Neural cell (in vitro differentiated cells): ENCODE measurements around the gene RHOT2. TPM values are rescaled to one million over a fixed set of nuclear protein-coding genes. Genes with fewer than 3 reads are reported as not detected.

Experiments
- H2AFZ ChIP-seq: fragments of 200-600, 300-800 bp; sonication (generic), shearing (Covaris generic); 2 replicates; pipeline ENCODE4 v1.6.0; 2014; ENCODE audit warnings: low read depth, mild to moderate bottlenecking, antibody characterized with exemption, low read length, moderate library complexity
- H3F3A ChIP-seq: fragments of 200-600 bp; shearing (Covaris generic); 2 replicates; pipeline ENCODE4 v1.6.1; 2016; ENCODE audit warnings: mild to moderate bottlenecking, moderate library complexity, mixed read lengths, antibody characterized with exemption, low read length; ENCODE audit not compliant: insufficient read depth, poor library complexity, severe bottlenecking
- H3K27ac ChIP-seq: fragments of 200-600, 300-800 bp; sonication (generic), shearing (Covaris generic); 2 replicates; pipeline ENCODE4 v1.5.1; 2014; ENCODE audit warnings: mild to moderate bottlenecking, low read length, moderate library complexity
- H3K27me3 ChIP-seq: fragments of 300-800, 200-600 bp; sonication (generic), shearing (Covaris generic); 2 replicates; pipeline ENCODE4 v1.6.0; 2014; ENCODE audit warnings: mild to moderate bottlenecking, low read depth, low read length, moderate library complexity; ENCODE audit not compliant: insufficient read depth
- H3K36me3 ChIP-seq: fragments of 300-800, 200-600 bp; sonication (generic), shearing (Covaris generic); 2 replicates; pipeline ENCODE4 v1.5.1; 2014; ENCODE audit warnings: mild to moderate bottlenecking, antibody characterized with exemption, low read length, moderate library complexity; ENCODE audit not compliant: insufficient read depth
- H3K4me2 ChIP-seq: fragments of 300-800, 200-600 bp; sonication (generic), shearing (Covaris generic); 2 replicates; pipeline ENCODE4 v1.6.0; 2014; ENCODE audit warnings: mild to moderate bottlenecking, low read length
- H3K4me3 ChIP-seq: fragments of 300-800, 200-600 bp; sonication (generic), shearing (Covaris generic); 2 replicates; pipeline ENCODE4 v1.5.1; 2014; ENCODE audit warnings: mild to moderate bottlenecking, low read length, moderate library complexity
- H3K79me2 ChIP-seq: fragments of 200-600 bp; shearing (Covaris generic); replicated peaks from 2 replicates; pipeline ENCODE4 v1.6.0; 2014; ENCODE audit warnings: mild to moderate bottlenecking, low read length, moderate library complexity; ENCODE audit not compliant: insufficient read depth
- H3K9ac ChIP-seq: fragments of 300-800, 200-600 bp; sonication (generic), shearing (Covaris generic); 2 replicates; pipeline ENCODE4 v1.6.1; 2016; ENCODE audit warnings: mild to moderate bottlenecking, low read length, mixed read lengths
- H3K9me2 ChIP-seq: fragments of 200-600 bp; shearing (Covaris generic); 2 replicates; pipeline ENCODE4 v1.6.1; 2016; ENCODE audit warnings: mild to moderate bottlenecking, low read length, mixed read lengths; ENCODE audit not compliant: insufficient read depth
- H3K9me3 ChIP-seq: fragments of 200-600, 300-800 bp; sonication (generic), shearing (Covaris generic); 2 replicates; pipeline ENCODE4 v1.6.1; 2016; ENCODE audit warnings: mild to moderate bottlenecking, mixed run types, low read length, moderate library complexity, mixed read lengths
- H4K20me1 ChIP-seq: fragments of 200-600 bp; shearing (Covaris generic); 2 replicates; pipeline ENCODE4 v1.6.1; 2016; ENCODE audit warnings: mild to moderate bottlenecking, mixed run types; ENCODE audit not compliant: insufficient read depth
- EP300 ChIP-seq: fragments of 450-650 bp; conservative IDR thresholded peaks from 2 replicates; pipeline ENCODE4 v1.6.1; 2014; ENCODE audit warnings: antibody characterized with exemption, mild to moderate bottlenecking, moderate library complexity; ENCODE audit not compliant: poor library complexity, severe bottlenecking
- EZH2 ChIP-seq: fragments of 200-600, 300-800 bp; shearing (Covaris generic), sonication (generic); IDR thresholded peaks from 2 replicates; pipeline ENCODE4 v1.6.1; 2014; ENCODE audit warnings: antibody characterized with exemption, low read length, borderline replicate concordance, mild to moderate bottlenecking; ENCODE audit not compliant: insufficient read depth, poor library complexity, severe bottlenecking
- MXI1 ChIP-seq: fragments of 450-650 bp; conservative IDR thresholded peaks from 2 replicates; pipeline ENCODE4 v1.6.1; 2014; ENCODE audit warnings: antibody characterized with exemption, mild to moderate bottlenecking; ENCODE audit not compliant: poor library complexity, severe bottlenecking
- POLR2AphosphoS5 ChIP-seq: IDR thresholded peaks from 2 replicates; pipeline ENCODE4 v1.6.1; 2012
- RAD21 ChIP-seq: fragments of 450-650 bp; conservative IDR thresholded peaks from 2 replicates; pipeline ENCODE4 v1.6.1; 2014; ENCODE audit warnings: antibody characterized with exemption, mild to moderate bottlenecking, moderate library complexity
- REST ChIP-seq: IDR thresholded peaks from 2 replicates; pipeline ENCODE4 v1.6.1; 2012; ENCODE audit warnings: borderline replicate concordance
- SMC3 ChIP-seq: fragments of 450-650 bp; conservative IDR thresholded peaks from 2 replicates; pipeline ENCODE4 v1.6.1; 2014; ENCODE audit warnings: antibody characterized with exemption, mild to moderate bottlenecking, moderate library complexity; ENCODE audit not compliant: poor library complexity
- TAF1 ChIP-seq: IDR thresholded peaks from 2 replicates; pipeline ENCODE4 v1.6.1; 2012; ENCODE audit warnings: low read depth
- polyA plus RNA-seq: library from polyadenylated mRNA; depleted of rRNA; stranded (reverse); fragments of >200 nt; gene quantifications from 2 replicates; pipeline ENCODE4 v1.2.3, GENCODE V29; 2014
- TF ChIP-seq, protein P1 (sequence below): fragments of 450-650 bp; IDR thresholded peaks from 2 replicates; pipeline ENCODE4 v1.5.1; 2014; ENCODE audit warnings: antibody characterized with exemption, mild to moderate bottlenecking, moderate library complexity; ENCODE audit not compliant: poor library complexity, severe bottlenecking

Gene RHOT2
- polyA plus RNA-seq, 1 donor from 2014 or later = 132 TPM

DNA sequence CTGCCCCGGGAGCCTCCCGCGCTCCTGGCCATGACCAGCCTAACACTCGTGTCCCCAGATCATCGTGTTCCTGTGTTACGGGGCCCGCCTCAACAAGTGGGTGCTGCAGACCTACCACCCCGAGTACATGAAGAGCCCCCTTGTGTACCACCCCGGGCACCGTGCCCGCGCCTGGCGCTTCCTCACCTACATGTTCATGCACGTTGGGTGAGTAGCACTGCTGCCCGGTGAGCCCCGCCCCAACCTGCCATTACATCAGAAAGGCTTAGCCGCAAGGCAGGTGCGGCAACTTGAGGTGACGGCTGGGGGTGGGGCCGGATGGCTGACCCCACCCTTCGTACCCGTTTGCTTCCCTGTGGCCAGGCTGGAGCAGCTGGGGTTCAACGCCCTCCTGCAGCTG is 9.0 kb downstream of the RHOT2 start:
- no peak overlapping the region for H3K4me3 ChIP-seq
- no peak overlapping the region for H3K9ac ChIP-seq
- H3K9me3 ChIP-seq = no peaks in the 10 kb centered on the region
- H3K27me3 ChIP-seq = peaks cover 3% of the 10 kb centered on the region
- TF ChIP-seq EP300 (no peak), RAD21 (no peak), EZH2 (no peak), REST (no peak), POLR2AphosphoS5 (no peak), TAF1 (no peak)
- no peak overlapping the region for H3K4me2 ChIP-seq
- H3K27ac ChIP-seq = no peak overlapping the region
- no peaks in the 10 kb centered on the region for H3F3A ChIP-seq
- H4K20me1 ChIP-seq = peaks cover 6% of the 10 kb centered on the region
- H3K79me2 ChIP-seq = peaks cover 11% of the 10 kb centered on the region
- H3K9me2 ChIP-seq = no peaks in the 10 kb centered on the region
- H2AFZ ChIP-seq = no peak overlapping the region
- no peaks in the 10 kb centered on the region for H3K36me3 ChIP-seq

GRCh38 chr16:677316-678190 is 9.6 kb downstream of the RHOT2 start:
- Histone ChIP-seq H3K27ac (no peak overlapping the region), H3K79me2 (peaks cover 14% of the 10 kb centered on the region), H3K36me3 (no peaks in the 10 kb centered on the region), H2AFZ (no peak overlapping the region), H3K9ac (no peak overlapping the region), H3F3A (no peaks in the 10 kb centered on the region), H3K4me2 (no peak overlapping the region), H3K27me3 (peaks cover 3% of the 10 kb centered on the region), H3K4me3 (no peak overlapping the region), H3K9me3 (no peaks in the 10 kb centered on the region), H4K20me1 (peaks cover 6% of the 10 kb centered on the region), H3K9me2 (no peaks in the 10 kb centered on the region)
- TF ChIP-seq EP300 (no peak), EZH2 (no peak), REST (no peak), SMC3 (no peak), POLR2AphosphoS5 (no peak), RAD21 (no peak), TAF1 (no peak), MXI1 (no peak)
- TF ChIP-seq, protein P1, sequence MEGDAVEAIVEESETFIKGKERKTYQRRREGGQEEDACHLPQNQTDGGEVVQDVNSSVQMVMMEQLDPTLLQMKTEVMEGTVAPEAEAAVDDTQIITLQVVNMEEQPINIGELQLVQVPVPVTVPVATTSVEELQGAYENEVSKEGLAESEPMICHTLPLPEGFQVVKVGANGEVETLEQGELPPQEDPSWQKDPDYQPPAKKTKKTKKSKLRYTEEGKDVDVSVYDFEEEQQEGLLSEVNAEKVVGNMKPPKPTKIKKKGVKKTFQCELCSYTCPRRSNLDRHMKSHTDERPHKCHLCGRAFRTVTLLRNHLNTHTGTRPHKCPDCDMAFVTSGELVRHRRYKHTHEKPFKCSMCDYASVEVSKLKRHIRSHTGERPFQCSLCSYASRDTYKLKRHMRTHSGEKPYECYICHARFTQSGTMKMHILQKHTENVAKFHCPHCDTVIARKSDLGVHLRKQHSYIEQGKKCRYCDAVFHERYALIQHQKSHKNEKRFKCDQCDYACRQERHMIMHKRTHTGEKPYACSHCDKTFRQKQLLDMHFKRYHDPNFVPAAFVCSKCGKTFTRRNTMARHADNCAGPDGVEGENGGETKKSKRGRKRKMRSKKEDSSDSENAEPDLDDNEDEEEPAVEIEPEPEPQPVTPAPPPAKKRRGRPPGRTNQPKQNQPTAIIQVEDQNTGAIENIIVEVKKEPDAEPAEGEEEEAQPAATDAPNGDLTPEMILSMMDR = no peak
